ENCODE data around the gene LRRC46. TPM values are rescaled to one million over a fixed set of nuclear protein-coding genes. Genes with fewer than 3 reads are reported as not detected.

LRRC46 gene
- total and polyA plus RNA-seq, 9 of the 15 experiments (the other 6 are each of a cell fraction or from before 2014, with no cell fraction given): 0.39 to 1.4 (median 0.53) TPM; not detected in 1

GRCh38 chr17:47807421-47807820 is 24.0 kb upstream of the LRRC46 start:
- 0 out of 2 replicates have a peak, but pooled peaks cover 4% of the 10 kb centered on the region for H4K20me1 ChIP-seq (replicated peaks; ENCODE audit: control insufficient read depth, insufficient read depth, low read length)
- in situ Hi-C loops (cut with MboI): no loop called here
- BruUV-seq (replicated peaks): no TSS peak

GRCh38 chr17:47808036-47808829 is 23.2 kb upstream of the LRRC46 start:
- no peak for DNase-seq (ENCODE audit: extremely low read depth in 1 of 4, low spot score in 3 of 4)
- Histone ChIP-seq H3K9me3 (replicated peaks; ENCODE audit: control insufficient read depth, insufficient read depth, low read depth, low read length) (no peaks in the 10 kb centered on the region), H3K36me3 (ENCODE audit: control insufficient read depth, insufficient read depth, low read length) (peaks cover 27% of the 10 kb centered on the region; the same call in 1 of the 3 replicates), H3K79me2 (ENCODE audit: control insufficient read depth, insufficient read depth, low read length) (no peaks in the 10 kb centered on the region), H3K4me2 (ENCODE audit: insufficient read depth, low read length) (no peak overlapping the region), H3K27ac (ENCODE audit: extremely low read depth, low read depth, low read length) (no peak overlapping the region), H2AFZ (ENCODE audit: low read depth, low read length) (no peak overlapping the region), H3K9ac (ENCODE audit: insufficient read depth in 1 of 2, low read depth in 2 of 2, low read length in 2 of 2) (0 out of 4 replicates have a peak overlapping the region, but pooled peaks of 1 of the 2 experiments have one; percentile 29), H3K4me3 (no peak overlapping the region), H3K4me1 (replicated peaks in 1 of 2; ENCODE audit: control insufficient read depth in 2 of 2, insufficient read depth in 2 of 2, low read length in 2 of 2) (peaks cover 22 to 39% of the 10 kb centered on the region in 2 experiments), H4K20me1 (replicated peaks; ENCODE audit: control insufficient read depth, insufficient read depth, low read length) (0 out of 2 replicates have a peak, but pooled peaks cover 4% of the 10 kb centered on the region), H3K9me1 (ENCODE audit: control insufficient read depth, insufficient read depth, low read length) (peaks cover 6% of the 10 kb centered on the region), H3K27me3 (ENCODE audit: control insufficient read depth in 2 of 2, insufficient read depth in 2 of 2, low read length in 2 of 2) (peaks cover 0 to 7% of the 10 kb centered on the region in 2 experiments; a peak in 2 of 5 replicates)
- ATAC-seq: no peak
- no peak for TF ChIP-seq ZNF583 (CRISPR knock-in tag; IDR thresholded peaks at IDR 0.05)
- in situ Hi-C loops (cut with MboI): no loop called here
- 80% methylated on average over 15 of the region's 20 CpGs for WGBS (ENCODE audit: insufficient coverage, low coverage, missing lambda C conversion rate)
- FAIRE-seq: no peak
- intact Hi-C loops (cut with micrococcal nuclease): no loop called here
- BruUV-seq (replicated peaks): no TSS peak
- ChIA-PET CTCF (ENCODE audit: low intra/inter-chr PET ratio) (no interaction called here), POLR2A (interaction anchor here (0.6 kb wide), 1 partner anchor 70 kb away, joined by 3 read pairs; no protein-coding TSS in a partner anchor)

More at GRCh38 chr17:47807421-47807820, 24.0 kb upstream of the LRRC46 start:
- FAIRE-seq (no peak), ATAC-seq (no peak), DNase-seq (ENCODE audit: extremely low read depth in 1 of 4, low spot score in 3 of 4) (no peak)
- Histone ChIP-seq H3K79me2 (ENCODE audit: control insufficient read depth, insufficient read depth, low read length) (no peaks in the 10 kb centered on the region), H3K4me1 (replicated peaks in 1 of 2; ENCODE audit: control insufficient read depth in 2 of 2, insufficient read depth in 2 of 2, low read length in 2 of 2) (peaks cover 22 to 39% of the 10 kb centered on the region in 2 experiments), H3K27ac (ENCODE audit: extremely low read depth, low read depth, low read length) (no peak overlapping the region), H3K4me2 (ENCODE audit: insufficient read depth, low read length) (no peak overlapping the region), H3K9me1 (ENCODE audit: control insufficient read depth, insufficient read depth, low read length) (peaks cover 6% of the 10 kb centered on the region), H3K9ac (ENCODE audit: insufficient read depth in 1 of 2, low read depth in 2 of 2, low read length in 2 of 2) (peak overlapping the region in 1 of 2 experiments; percentile 64; a peak in 1 of 4 replicates), H3K36me3 (ENCODE audit: control insufficient read depth, insufficient read depth, low read length) (peaks cover 25% of the 10 kb centered on the region; the same call in 1 of the 3 replicates), H3K9me3 (replicated peaks; ENCODE audit: control insufficient read depth, insufficient read depth, low read depth, low read length) (no peaks in the 10 kb centered on the region), H3K27me3 (ENCODE audit: control insufficient read depth in 2 of 2, insufficient read depth in 2 of 2, low read length in 2 of 2) (peaks cover 0 to 12% of the 10 kb centered on the region in 2 experiments; a peak in 2 of 5 replicates), H3K4me3 (no peak overlapping the region), H2AFZ (ENCODE audit: low read depth, low read length) (no peak overlapping the region)
- CTCF ChIA-PET (ENCODE audit: low intra/inter-chr PET ratio): no interaction called here
- 62% methylated on average over 8 of the region's 11 CpGs for WGBS (ENCODE audit: insufficient coverage, low coverage, missing lambda C conversion rate)
- intact Hi-C loops (cut with micrococcal nuclease): no loop called here
- TF ChIP-seq ZBTB8A (IDR thresholded peaks at IDR 0.05; ENCODE audit: partially characterized antibody) (no peak), SAFB (IDR thresholded peaks at IDR 0.05; ENCODE audit: borderline replicate concordance, low read depth, low read length) (no peak)
- POLR2A ChIA-PET: no interaction called here
